Ascending aorta (tissue), 2 donors: ENCODE measurements around the gene KCNG4. TPM values are rescaled to one million over a fixed set of nuclear protein-coding genes. Genes with fewer than 3 reads are reported as not detected.

Source experiments
- DNase-seq, 2 donors: peaks; one replicate each; pipeline ENCODE4 v3.0.0-alpha.2; 2019; ENCODE audit warnings: low spot score in 2 of 2
- H3K27ac ChIP-seq, 2 donors: fragments of 200-600 bp; sonication (generic); one replicate each; pipeline ENCODE4 v1.5.1; 2016 to 2017; ENCODE audit warnings: mild to moderate bottlenecking in 1 of 2
- H3K27me3 ChIP-seq: fragments of 200-600 bp; sonication (generic); one replicate; pipeline ENCODE4 v1.5.1; 2017
- H3K36me3 ChIP-seq, 2 donors: fragments of 200-600 bp; sonication (generic); one replicate each; pipeline ENCODE4 v1.5.1; 2016
- H3K4me1 ChIP-seq, 2 donors: fragments of 200-600 bp; sonication (generic); one replicate each; pipeline ENCODE4 v1.5.1; 2016 to 2017; ENCODE audit warnings: mild to moderate bottlenecking in 1 of 2
- H3K4me3 ChIP-seq, 2 donors: fragments of 200-600 bp; sonication (generic); one replicate each; pipeline ENCODE4 v1.5.1; 2016 to 2017; ENCODE audit warnings: mild to moderate bottlenecking in 1 of 2
- H3K9me3 ChIP-seq, 2 donors: fragments of 200-600 bp; sonication (generic); one replicate each; pipeline ENCODE4 v1.5.1; 2016
- CTCF ChIP-seq, 3 experiments: fragments of 200-600 bp in 2 of 3; fragments of 450-650 bp in 1 of 3; sonication (generic) in 2 of 3; IDR thresholded peaks; one replicate each; pipeline ENCODE4 v1.5.1; 2016 to 2019; ENCODE audit warnings: antibody characterized with exemption in 3 of 3, mild to moderate bottlenecking in 1 of 3, moderate library complexity in 1 of 3
- intact Hi-C: fragments of 100-400 bp; cut with DNase I; formaldehyde crosslinking; loops from one replicate; pipeline ENCODE4 v1.15.1; 2023
- total RNA-seq: library from RNA; depleted of rRNA; stranded (reverse); fragments of >200 nt; gene quantifications from one replicate; pipeline ENCODE4 v1.1.0, GENCODE V29; 2016

Gene KCNG4
- total RNA-seq, 1 donor from 2014 or later = not detected

GRCh38 chr16:84277244-84277823, 37.5 kb upstream of the KCNG4 start:
- Histone ChIP-seq H3K4me1 (no peaks in the 10 kb centered on the region), H3K27me3 (no peaks in the 10 kb centered on the region), H3K27ac (no peak overlapping the region), H3K4me3 (no peak overlapping the region), H3K9me3 (no peaks in the 10 kb centered on the region), H3K36me3 (no peaks in the 10 kb centered on the region)
- intact Hi-C loops = loop anchor here (1.0 kb wide), 1 partner anchor 31 kb away; no protein-coding TSS in a partner anchor
- TF ChIP-seq CTCF (IDR thresholded peaks at IDR 0.05) = peak; percentile 66 to 77 (median 69)
- peak in 1 of 2 donors; percentile 70 for DNase-seq

GRCh38 chr16:84275585-84276151, 35.9 kb upstream of the KCNG4 start:
- Histone ChIP-seq H3K4me1 (no peaks in the 10 kb centered on the region), H3K4me3 (no peak overlapping the region), H3K27ac (no peak overlapping the region), H3K9me3 (no peaks in the 10 kb centered on the region), H3K36me3 (no peaks in the 10 kb centered on the region), H3K27me3 (no peaks in the 10 kb centered on the region)
- intact Hi-C loops = no loop called here
- DNase-seq = no peak
- no peak for TF ChIP-seq CTCF (IDR thresholded peaks at IDR 0.05)

- DNase-seq = no peak
- Histone ChIP-seq H3K4me1 (no peaks in the 10 kb centered on the region), H3K27me3 (no peaks in the 10 kb centered on the region), H3K4me3 (no peak overlapping the region), H3K36me3 (no peaks in the 10 kb centered on the region), H3K27ac (no peak overlapping the region), H3K9me3 (no peaks in the 10 kb centered on the region)
- no peak for TF ChIP-seq CTCF (IDR thresholded peaks at IDR 0.05)
- intact Hi-C loops = no loop called here
Measured at GRCh38 chr16:84274515-84274914, 34.7 kb upstream of the KCNG4 start.

GRCh38 chr16:84272740-84273320, 33.0 kb upstream of the KCNG4 start:
- Histone ChIP-seq H3K36me3 (no peaks in the 10 kb centered on the region), H3K4me1 (no peaks in the 10 kb centered on the region), H3K4me3 (no peak overlapping the region), H3K27ac (no peak overlapping the region), H3K9me3 (no peaks in the 10 kb centered on the region), H3K27me3 (no peaks in the 10 kb centered on the region)
- no peak for DNase-seq
- no peak for TF ChIP-seq CTCF (IDR thresholded peaks at IDR 0.05)
- intact Hi-C loops = no loop called here

- Histone ChIP-seq H3K27ac (no peak overlapping the region), H3K9me3 (no peaks in the 10 kb centered on the region), H3K4me3 (no peak overlapping the region), H3K4me1 (no peaks in the 10 kb centered on the region), H3K36me3 (no peaks in the 10 kb centered on the region), H3K27me3 (no peaks in the 10 kb centered on the region)
- no peak for DNase-seq
- TF ChIP-seq CTCF (IDR thresholded peaks at IDR 0.05) = no peak
- intact Hi-C loops = no loop called here
Measured at GRCh38 chr16:84271866-84272265, 32.1 kb upstream of the KCNG4 start.
